ENCODE data around the gene AGER. TPM values are rescaled to one million over a fixed set of nuclear protein-coding genes. Genes with fewer than 3 reads are reported as not detected.

AGER gene
- total and polyA plus RNA-seq, 9 of the 15 experiments (the other 6 are each of a cell fraction or from before 2014, with no cell fraction given), result 1.2 to 11.5 (median 4.1) TPM

- TF ChIP-seq ZBTB49 (CRISPR knock-in tag; IDR thresholded peaks at IDR 0.05; ENCODE audit: borderline replicate concordance) (no peak), KLF6 (CRISPR knock-in tag; IDR thresholded peaks at IDR 0.05; ENCODE audit: borderline replicate concordance) (peak; percentile 47; the same call in 1 of the 2 replicates), MYC (IDR thresholded peaks at IDR 0.05; ENCODE audit: low read depth, low read length) (no peak), MYC (CRISPR knock-in tag; IDR thresholded peaks at IDR 0.05; ENCODE audit: borderline replicate concordance, low read depth) (peak; percentile 75), CHCHD3 (CRISPR knock-in tag; IDR thresholded peaks at IDR 0.05) (no peak), ZNF239 (CRISPR knock-in tag; IDR thresholded peaks at IDR 0.05) (peak; percentile 16; the same call in 1 of the 2 replicates), CREB5 (CRISPR knock-in tag; IDR thresholded peaks at IDR 0.05) (peak; percentile 74; the same call in 1 of the 2 replicates), POLR2AphosphoS2 (IDR thresholded peaks at IDR 0.05; ENCODE audit: low read length) (peak; percentile 89), ZNF589 (CRISPR knock-in tag; IDR thresholded peaks at IDR 0.05; ENCODE audit: low read depth) (peak; percentile 70; the same call in 1 of the 2 replicates), ERF (CRISPR knock-in tag; IDR thresholded peaks at IDR 0.05) (0 out of 2 replicates have a peak, but pooled peaks have one; percentile 38), CXXC5 (CRISPR knock-in tag; IDR thresholded peaks at IDR 0.05) (peak; percentile 73), ZNF12 (CRISPR knock-in tag; IDR thresholded peaks at IDR 0.05) (no peak), POLR2A (conservative IDR thresholded peaks at IDR 0.05) (peak; percentile 71), ZNF311 (CRISPR knock-in tag; IDR thresholded peaks at IDR 0.05) (0 out of 2 replicates have a peak, but pooled peaks have one; percentile 18), ATF4 (CRISPR knock-in tag; IDR thresholded peaks at IDR 0.05) (peak; percentile 78), BRF1 (IDR thresholded peaks at IDR 0.05; ENCODE audit: borderline replicate concordance, extremely low read depth, insufficient read length) (no peak), DMBX1 (CRISPR knock-in tag; IDR thresholded peaks at IDR 0.05; ENCODE audit: borderline replicate concordance) (peak; percentile 96), POLR2G (IDR thresholded peaks at IDR 0.05; ENCODE audit: low read depth, low read length) (peak; percentile 61), MXD1 (CRISPR knock-in tag; IDR thresholded peaks at IDR 0.05; ENCODE audit: borderline replicate concordance, poor library complexity, severe bottlenecking) (peak; percentile 33), MCM2 (IDR thresholded peaks at IDR 0.05; ENCODE audit: low read depth) (no peak), ZNF584 (CRISPR knock-in tag; IDR thresholded peaks at IDR 0.05; ENCODE audit: low read depth) (peak; percentile 84; the same call in 1 of the 2 replicates)
- TF ChIP-seq, protein P1, sequence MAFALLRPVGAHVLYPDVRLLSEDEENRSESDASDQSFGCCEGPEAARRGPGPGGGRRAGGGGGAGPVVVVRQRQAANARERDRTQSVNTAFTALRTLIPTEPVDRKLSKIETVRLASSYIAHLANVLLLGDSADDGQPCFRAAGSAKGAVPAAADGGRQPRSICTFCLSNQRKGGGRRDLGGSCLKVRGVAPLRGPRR (CRISPR knock-in tag; IDR thresholded peaks at IDR 0.05), result peak; percentile 70; the same call in 1 of the 2 replicates
These were observed at the start of gene AGER (continued) for GRCh38 chr6:32184084-32184640.
